Measurements from ENCODE around the gene PALLD. TPM values are rescaled to one million over a fixed set of nuclear protein-coding genes. Genes with fewer than 3 reads are reported as not detected.
A peak's percentile ranks its signal among the peaks of the same experiment; 100 is the strongest.
"Not testable (repeated sequence)": the region's sequence is repeated elsewhere in the genome, so short reads cannot be mapped to it uniquely, and the experiment has no call there.

Gene PALLD
- total RNA-seq, 1 experiment from 2014 or later, result 23.7 TPM

GRCh38 chr4:168803732-168804131 lies 306.9 kb downstream of the PALLD start:
- Mint-ChIP-seq H3K27me3 (ENCODE audit: low read depth) (no peaks in the 10 kb centered on the region), H3K36me3 (peaks cover 5% of the 10 kb centered on the region), H3K9me3 (peaks cover 7% of the 10 kb centered on the region), H3K4me3 (no peak overlapping the region), H3K4me1 (peaks cover 27% of the 10 kb centered on the region), H3K27ac (peak overlapping the region; percentile 87)
- ChIA-PET POLR2A (interaction anchor here (0.5 kb wide), 1 partner anchor 206 kb away, joined by 4 read pairs; the partner anchor contains the start of gene CBR4), CTCF (interaction anchor here (1.8 kb wide), 1 partner anchor 117 kb away, joined by 6 read pairs; no protein-coding TSS in a partner anchor)
- DNase-seq (ENCODE audit: low spot score) (no peak), ATAC-seq (peak; percentile 92)
- TF ChIP-seq AFF4 (CRISPR knock-in tag; IDR thresholded peaks at IDR 0.05; ENCODE audit: borderline replicate concordance) (no peak), ATF2 (CRISPR knock-in tag; IDR thresholded peaks at IDR 0.05; ENCODE audit: borderline replicate concordance, low read depth) (no peak)
- TF ChIP-seq, protein P1, sequence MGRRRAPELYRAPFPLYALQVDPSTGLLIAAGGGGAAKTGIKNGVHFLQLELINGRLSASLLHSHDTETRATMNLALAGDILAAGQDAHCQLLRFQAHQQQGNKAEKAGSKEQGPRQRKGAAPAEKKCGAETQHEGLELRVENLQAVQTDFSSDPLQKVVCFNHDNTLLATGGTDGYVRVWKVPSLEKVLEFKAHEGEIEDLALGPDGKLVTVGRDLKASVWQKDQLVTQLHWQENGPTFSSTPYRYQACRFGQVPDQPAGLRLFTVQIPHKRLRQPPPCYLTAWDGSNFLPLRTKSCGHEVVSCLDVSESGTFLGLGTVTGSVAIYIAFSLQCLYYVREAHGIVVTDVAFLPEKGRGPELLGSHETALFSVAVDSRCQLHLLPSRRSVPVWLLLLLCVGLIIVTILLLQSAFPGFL (CRISPR knock-in tag; IDR thresholded peaks at IDR 0.05; ENCODE audit: borderline replicate concordance), result no peak

- POLR2A ChIA-PET, result interaction anchor here (0.5 kb wide), 1 partner anchor 206 kb away, joined by 4 read pairs; the partner anchor contains the start of gene CBR4
- Mint-ChIP-seq H3K9me3 (peaks cover 7% of the 10 kb centered on the region), H3K27me3 (ENCODE audit: low read depth) (no peaks in the 10 kb centered on the region), H3K4me1 (peaks cover 27% of the 10 kb centered on the region), H3K4me3 (no peak overlapping the region), H3K36me3 (peaks cover 5% of the 10 kb centered on the region), H3K27ac (peak overlapping the region; percentile 87)
- DNase-seq (ENCODE audit: low spot score), result no peak
- TF ChIP-seq GABPB1 (CRISPR knock-in tag; IDR thresholded peaks at IDR 0.05), result no peak
- no peak for TF ChIP-seq RELA (CRISPR knock-in tag; IDR thresholded peaks at IDR 0.05; ENCODE audit: borderline replicate concordance)
- no peak for TF ChIP-seq CREB1 (CRISPR knock-in tag; IDR thresholded peaks at IDR 0.05)
- no peak for TF ChIP-seq FOXK1 (CRISPR knock-in tag; IDR thresholded peaks at IDR 0.05)
- TF ChIP-seq, protein P2, sequence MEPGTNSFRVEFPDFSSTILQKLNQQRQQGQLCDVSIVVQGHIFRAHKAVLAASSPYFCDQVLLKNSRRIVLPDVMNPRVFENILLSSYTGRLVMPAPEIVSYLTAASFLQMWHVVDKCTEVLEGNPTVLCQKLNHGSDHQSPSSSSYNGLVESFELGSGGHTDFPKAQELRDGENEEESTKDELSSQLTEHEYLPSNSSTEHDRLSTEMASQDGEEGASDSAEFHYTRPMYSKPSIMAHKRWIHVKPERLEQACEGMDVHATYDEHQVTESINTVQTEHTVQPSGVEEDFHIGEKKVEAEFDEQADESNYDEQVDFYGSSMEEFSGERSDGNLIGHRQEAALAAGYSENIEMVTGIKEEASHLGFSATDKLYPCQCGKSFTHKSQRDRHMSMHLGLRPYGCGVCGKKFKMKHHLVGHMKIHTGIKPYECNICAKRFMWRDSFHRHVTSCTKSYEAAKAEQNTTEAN (CRISPR knock-in tag; IDR thresholded peaks at IDR 0.05), result no peak
- no peak for TF ChIP-seq ESRRA (CRISPR knock-in tag; IDR thresholded peaks at IDR 0.05; ENCODE audit: borderline replicate concordance)
- no peak for TF ChIP-seq PRRX2 (CRISPR knock-in tag; IDR thresholded peaks at IDR 0.05)
- no peak for TF ChIP-seq ZNF138 (CRISPR knock-in tag; conservative IDR thresholded peaks at IDR 0.05)
- no peak for TF ChIP-seq TP53 (CRISPR knock-in tag; IDR thresholded peaks at IDR 0.05)
- CTCF ChIA-PET, result interaction anchor here (1.8 kb wide), 1 partner anchor 117 kb away, joined by 6 read pairs; no protein-coding TSS in a partner anchor
- ATAC-seq, result peak; percentile 32
Measured at GRCh38 chr4:168804146-168804545, 307.3 kb downstream of the PALLD start.

GRCh38 chr4:168805341-168805740 lies 308.5 kb downstream of the PALLD start:
- CTCF ChIA-PET, result no interaction called here
- Mint-ChIP-seq H3K4me1 (peaks cover 27% of the 10 kb centered on the region), H3K36me3 (peaks cover 5% of the 10 kb centered on the region), H3K4me3 (no peak overlapping the region), H3K9me3 (peaks cover 11% of the 10 kb centered on the region), H3K27me3 (ENCODE audit: low read depth) (no peaks in the 10 kb centered on the region), H3K27ac (peak overlapping the region; percentile 50; the same call in 1 of the 2 replicates)
- TF ChIP-seq SMAD3 (CRISPR knock-in tag; IDR thresholded peaks at IDR 0.05; ENCODE audit: borderline replicate concordance), result no peak
- TF ChIP-seq SP1 (CRISPR knock-in tag; conservative IDR thresholded peaks at IDR 0.05), result no peak
- TF ChIP-seq TEAD1 (CRISPR knock-in tag; IDR thresholded peaks at IDR 0.05), result no peak
- no peak for TF ChIP-seq CREB1 (CRISPR knock-in tag; IDR thresholded peaks at IDR 0.05)
- TF ChIP-seq RELA (CRISPR knock-in tag; IDR thresholded peaks at IDR 0.05; ENCODE audit: borderline replicate concordance), result no peak
- TF ChIP-seq, protein P3, sequence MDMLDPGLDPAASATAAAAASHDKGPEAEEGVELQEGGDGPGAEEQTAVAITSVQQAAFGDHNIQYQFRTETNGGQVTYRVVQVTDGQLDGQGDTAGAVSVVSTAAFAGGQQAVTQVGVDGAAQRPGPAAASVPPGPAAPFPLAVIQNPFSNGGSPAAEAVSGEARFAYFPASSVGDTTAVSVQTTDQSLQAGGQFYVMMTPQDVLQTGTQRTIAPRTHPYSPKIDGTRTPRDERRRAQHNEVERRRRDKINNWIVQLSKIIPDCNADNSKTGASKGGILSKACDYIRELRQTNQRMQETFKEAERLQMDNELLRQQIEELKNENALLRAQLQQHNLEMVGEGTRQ (CRISPR knock-in tag; IDR thresholded peaks at IDR 0.05), result no peak
- TF ChIP-seq NR1H2 (CRISPR knock-in tag; IDR thresholded peaks at IDR 0.05), result no peak
- TF ChIP-seq ZNF232 (CRISPR knock-in tag; IDR thresholded peaks at IDR 0.05), result no peak
- no peak for ATAC-seq
- POLR2A ChIA-PET, result no interaction called here
- DNase-seq (ENCODE audit: low spot score), result no peak

- CTCF ChIA-PET; H3K27me3 Mint-ChIP-seq (ENCODE audit: low read depth); H3K4me3 Mint-ChIP-seq; DNase-seq (ENCODE audit: low spot score); ATAC-seq; POLR2A ChIA-PET; H3K36me3 Mint-ChIP-seq: not testable (repeated sequence)
- Mint-ChIP-seq H3K9me3 (peaks cover 11% of the 10 kb centered on the region), H3K4me1 (peaks cover 27% of the 10 kb centered on the region), H3K27ac (peak overlapping the region; percentile 91)
Measured at GRCh38 chr4:168806247-168806646, 309.4 kb downstream of the PALLD start.

Measured in WTC11 (cell line).